ENCODE measurements around the gene MORC1.

The MORC1 gene

GRCh38 chr3:108936924-108937689 is 180.8 kb downstream of the MORC1 start:
- no peak for DNase-seq (ENCODE audit: low read depth)

- no peak for DNase-seq (ENCODE audit: low read depth)
Observed at GRCh38 chr3:108931035-108931434, 186.9 kb downstream of the MORC1 start.

GRCh38 chr3:108918866-108919265 is 199.1 kb downstream of the MORC1 start:
- DNase-seq (ENCODE audit: low read depth) = no peak

- peak; percentile 33 for DNase-seq (ENCODE audit: low read depth)
Observed at GRCh38 chr3:108914774-108915641, 202.9 kb downstream of the MORC1 start.

GRCh38 chr3:108909799-108910198 is 208.1 kb downstream of the MORC1 start:
- no peak for DNase-seq (ENCODE audit: low read depth)
